NCI-H128 (cell line): ENCODE results near the gene GRM7.

Experiments used
- DNase-seq: peaks from one replicate; lab custom pipeline; 2025; ENCODE audit not compliant: unreplicated experiment; lab: John Stamatoyannopoulos, UW

The GRM7 gene

DNA sequence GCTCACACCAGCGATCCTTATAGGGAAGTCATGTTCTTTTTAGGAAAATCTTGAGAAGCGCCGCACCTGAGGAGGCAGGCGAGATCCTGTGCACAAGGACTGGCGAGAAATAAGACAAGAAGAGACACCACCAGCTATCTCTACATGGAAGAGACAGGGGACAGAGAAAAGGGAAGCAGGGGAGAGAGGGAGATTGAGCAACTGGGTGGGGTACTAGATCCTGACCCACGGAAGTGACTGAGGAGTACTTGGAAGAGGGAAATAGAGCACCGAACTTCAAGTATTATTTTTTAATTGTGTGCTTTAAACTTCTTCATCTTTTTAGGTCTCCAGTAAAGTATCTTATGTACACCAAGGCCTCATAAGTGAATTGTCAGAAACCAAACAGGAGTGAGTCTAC lies 898.7 kb downstream of the GRM7 start:
- DNase-seq = no peak

DNA sequence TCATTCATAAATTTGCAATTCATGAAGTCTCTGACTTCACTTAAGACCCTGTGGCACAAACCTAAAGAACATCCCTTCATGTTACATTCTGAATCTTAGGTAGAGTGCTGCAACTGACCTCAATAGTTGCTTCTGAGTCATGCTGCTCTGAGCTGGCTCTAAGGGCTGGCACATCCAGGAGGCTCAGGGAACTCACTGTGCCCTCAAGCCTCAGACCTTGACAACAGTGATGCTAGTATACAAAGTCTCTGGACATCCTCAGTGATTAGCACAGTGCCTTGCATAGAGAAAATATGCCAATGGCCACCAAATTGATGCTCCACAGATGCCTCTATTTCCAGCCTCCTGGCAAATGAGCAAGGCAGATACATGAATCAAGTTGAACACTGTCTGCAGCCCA lies 899.8 kb downstream of the GRM7 start:
- no peak for DNase-seq

DNA sequence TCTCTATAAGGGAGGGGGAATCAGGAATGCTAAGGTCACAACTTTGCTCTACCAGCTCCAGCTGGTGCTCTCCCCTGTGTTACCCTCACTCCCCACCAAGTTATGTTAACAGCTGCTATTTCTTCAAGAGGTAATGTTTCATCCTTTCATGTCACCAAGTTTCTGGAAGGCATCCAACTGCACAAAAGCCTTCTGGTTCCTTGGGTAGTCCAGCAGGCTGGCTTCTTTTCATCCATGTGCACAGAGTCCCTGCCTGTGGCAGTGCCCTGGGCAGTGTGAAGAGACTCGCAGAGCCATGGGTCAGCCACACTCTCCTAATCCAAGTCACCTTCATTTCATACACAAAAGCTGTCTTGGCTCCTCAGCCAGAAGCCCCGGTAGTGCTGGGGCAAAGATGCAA lies 903.2 kb downstream of the GRM7 start:
- no peak for DNase-seq

DNA sequence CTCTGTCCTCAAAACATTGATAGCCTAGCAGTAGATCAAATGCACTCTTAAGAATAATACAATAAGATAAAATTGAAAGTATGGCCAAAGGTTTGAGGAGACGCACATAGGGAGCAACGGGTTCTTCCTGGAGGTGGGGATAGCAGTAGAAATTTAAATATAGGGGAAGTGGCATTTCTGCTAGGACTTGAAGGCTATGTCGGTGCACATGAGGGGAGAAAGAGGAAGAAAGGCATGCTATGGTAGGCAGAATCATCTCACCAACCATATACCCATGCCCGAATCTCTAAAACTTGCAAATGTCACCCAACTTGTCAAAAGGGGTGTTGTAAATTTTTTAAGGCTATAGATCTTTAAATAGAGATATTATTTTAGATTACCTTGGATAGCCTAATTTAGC lies 905.6 kb downstream of the GRM7 start:
- no peak for DNase-seq

DNA sequence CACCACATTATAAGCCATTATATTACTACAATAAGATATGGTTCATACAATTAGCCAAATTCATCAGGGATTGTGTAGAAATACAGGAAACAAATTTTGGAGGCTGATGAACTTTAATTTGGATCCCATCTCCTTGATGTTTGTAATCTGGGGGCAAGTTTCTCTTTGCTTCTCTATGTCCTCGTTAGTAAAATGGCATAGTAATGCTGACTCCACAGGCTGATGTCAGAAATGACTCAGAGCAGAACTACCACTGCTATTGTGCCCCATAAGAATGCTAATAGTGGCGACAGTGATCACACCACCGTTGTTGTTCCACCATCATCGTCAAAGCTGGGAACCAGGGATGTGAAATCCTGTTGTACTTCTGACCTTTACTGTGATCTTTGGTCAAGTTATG lies 918.4 kb downstream of the GRM7 start:
- no peak for DNase-seq

DNA sequence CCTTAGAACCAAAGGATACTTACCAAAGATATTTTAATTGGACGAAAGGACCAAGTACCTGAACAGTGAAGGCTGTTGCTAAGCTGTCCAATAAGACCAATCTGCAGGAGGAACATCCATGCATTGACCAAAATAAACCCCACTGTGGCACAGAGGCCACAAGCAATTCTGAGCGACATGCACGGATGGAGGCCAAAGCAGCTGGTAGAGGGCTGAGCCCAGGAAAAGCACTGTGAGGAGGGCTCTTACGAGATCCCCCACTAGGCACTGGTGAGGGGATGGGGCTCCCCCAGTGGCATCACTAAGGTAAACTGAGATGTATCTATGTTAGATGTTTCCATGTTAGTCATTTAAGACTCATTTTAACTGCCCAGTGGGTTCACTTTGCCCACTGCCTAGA lies 920.5 kb downstream of the GRM7 start:
- DNase-seq = no peak

DNA sequence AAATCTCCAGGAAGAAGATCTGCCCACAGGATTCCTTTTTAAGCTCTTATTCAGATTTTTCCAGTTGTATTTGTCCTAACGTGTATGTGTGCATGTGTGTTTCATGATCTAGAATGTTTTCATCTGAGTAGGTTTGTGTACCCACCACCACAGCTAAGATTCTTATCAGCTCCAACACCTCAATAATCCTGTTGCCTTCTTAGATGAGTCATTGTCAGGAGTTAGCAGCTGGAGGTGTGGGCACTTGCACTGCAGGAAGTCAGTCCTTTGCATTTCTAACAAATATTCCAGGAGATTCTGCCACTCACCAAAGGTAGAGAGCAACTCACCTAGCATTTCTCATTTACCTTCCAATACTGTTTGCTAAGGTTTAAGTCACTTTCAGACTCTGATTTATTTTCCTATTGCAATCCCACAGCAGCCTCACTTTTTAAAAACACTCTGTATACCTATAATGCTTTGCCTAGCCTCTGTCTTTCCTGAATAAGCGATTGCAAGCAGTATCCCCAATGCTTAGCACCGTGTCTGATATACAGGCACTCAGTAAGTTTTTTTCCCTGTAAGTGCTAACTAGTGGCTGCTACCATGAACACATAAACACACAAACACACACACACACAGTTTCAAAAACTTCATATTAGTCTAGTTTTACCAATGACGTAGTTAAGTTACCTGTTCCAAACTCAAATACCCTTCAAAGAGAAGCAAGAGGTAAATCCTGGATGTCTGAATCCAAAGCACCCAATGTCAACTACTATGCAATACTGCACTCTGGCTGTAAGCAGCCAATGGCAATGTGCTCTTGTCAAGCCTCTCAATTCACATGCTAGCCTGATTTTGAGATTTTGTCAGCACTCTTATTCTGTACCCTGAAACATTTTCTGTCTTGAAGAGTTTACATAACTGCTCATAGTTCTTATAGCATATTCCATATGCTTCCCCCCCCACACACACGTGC lies 927.2 kb downstream of the GRM7 start:
- no peak for DNase-seq

DNA sequence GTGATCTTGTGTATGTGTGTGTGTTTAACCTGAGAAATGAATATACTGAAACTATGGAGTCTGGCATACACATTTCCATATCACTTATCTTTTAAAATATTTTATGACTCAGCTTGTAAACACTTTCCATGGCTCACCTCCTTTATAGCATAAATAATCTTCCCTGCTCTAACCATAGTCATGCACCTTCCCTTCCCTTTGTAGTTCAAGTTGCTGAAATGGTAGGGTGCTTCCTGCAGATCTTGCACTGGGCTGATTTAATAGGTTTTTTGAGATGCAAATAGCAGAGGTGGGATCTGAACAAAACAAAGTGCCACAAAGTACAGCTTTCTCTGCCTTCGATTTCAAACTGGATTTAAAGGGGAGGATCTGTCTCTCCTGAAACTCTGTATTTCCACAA lies 928.0 kb downstream of the GRM7 start:
- no peak for DNase-seq

DNA sequence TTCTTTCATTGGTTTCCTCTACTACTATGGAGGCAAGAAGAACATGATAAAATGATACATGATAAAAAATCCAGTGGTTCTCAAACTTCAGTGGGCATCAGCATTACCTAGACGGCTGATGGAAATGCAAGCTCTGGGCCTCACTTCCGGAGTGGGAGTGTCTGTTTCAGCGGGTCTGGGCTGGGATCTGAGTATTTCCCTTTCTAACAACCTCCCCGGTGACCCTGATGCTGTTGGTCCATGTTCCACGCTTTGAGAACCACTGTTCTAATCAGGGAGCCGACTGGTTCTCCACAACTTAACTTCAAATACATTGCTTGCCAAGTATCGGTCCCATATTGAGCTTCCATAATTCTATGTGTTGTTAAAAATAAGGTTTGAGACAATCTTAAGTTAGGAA lies 928.4 kb downstream of the GRM7 start:
- DNase-seq = no peak

DNA sequence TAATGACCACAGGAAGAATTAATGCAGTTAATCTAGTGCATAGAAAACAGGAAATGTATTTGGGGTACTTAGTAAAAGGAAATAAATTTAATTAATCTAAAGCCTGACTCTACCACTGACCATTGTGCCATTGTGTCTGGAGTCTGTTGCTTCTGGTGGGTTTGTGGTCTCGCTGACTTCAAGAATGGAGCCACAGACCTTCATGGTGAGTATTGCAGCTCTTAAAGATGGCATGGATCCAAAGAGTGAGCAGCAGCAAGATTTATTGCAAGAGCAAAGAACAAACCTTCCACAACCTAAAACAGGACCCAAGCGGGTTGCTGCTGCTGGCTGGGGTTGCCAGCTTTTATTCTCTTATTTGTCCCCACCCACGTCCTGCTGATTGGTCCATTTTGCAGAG lies 929.2 kb downstream of the GRM7 start:
- DNase-seq = no peak
